Measurements from ENCODE around the gene PAX5. TPM values are rescaled to one million over a fixed set of nuclear protein-coding genes. Genes with fewer than 3 reads are reported as not detected.

Gene PAX5
- total RNA-seq, 1 donor from 2014 or later, result 0.25 TPM

DNA sequence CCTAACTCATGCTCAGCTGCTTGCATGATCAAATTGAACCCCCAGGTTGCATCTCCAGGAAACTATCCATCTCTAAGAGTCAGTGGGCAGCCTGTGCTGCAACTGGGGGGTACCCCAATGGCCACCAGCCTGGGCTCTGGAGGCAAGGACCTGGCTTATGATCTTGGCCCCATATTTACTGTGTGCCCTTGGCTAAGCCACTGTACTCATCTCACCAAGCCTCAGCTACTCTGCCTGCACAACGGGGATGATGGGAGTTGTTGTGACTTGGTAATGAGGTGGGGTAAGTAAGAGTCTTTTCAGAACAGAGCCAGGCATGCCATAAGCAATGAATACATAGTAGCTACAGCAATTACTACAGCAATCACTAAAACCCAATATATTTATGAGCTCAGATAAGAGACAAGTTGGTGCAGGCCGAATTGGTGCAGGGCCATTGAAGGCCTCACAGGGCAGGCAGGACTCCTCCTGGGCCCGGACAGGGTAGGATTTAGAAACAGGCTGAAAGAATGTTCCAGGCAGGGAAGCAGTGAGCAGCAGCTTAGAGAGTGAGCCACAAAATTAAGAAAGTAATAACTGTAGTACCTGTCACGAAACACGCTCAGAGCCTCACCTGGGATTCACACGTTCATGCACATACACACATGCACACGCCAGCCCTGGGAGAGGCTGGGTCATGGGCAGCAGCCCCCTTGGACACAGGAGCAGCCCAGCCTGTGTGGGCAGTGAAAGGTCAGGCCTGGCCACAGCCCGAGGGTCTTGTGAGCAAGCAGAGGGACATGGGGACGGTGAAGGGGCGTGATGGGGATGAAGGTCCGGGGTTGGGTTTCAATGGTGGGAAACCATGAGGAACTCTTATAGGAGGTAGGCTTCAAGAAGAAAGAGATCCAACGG lies 74.1 kb downstream of the PAX5 start:
- Histone ChIP-seq H3K27ac (no peak overlapping the region), H3K36me3 (no peaks in the 10 kb centered on the region), H3K9me3 (no peaks in the 10 kb centered on the region), H3K4me3 (no peak overlapping the region), H3K27me3 (no peaks in the 10 kb centered on the region), H3K4me1 (peaks cover 17% of the 10 kb centered on the region)
- no peak for DNase-seq (ENCODE audit: extremely low spot score in 2 of 2)
- TF ChIP-seq POLR2A (IDR thresholded peaks at IDR 0.05) (no peak), POLR2AphosphoS5 (IDR thresholded peaks at IDR 0.05; ENCODE audit: insufficient read depth in 1 of 2, low read depth in 1 of 2) (no peak)
- TF ChIP-seq, protein P1, sequence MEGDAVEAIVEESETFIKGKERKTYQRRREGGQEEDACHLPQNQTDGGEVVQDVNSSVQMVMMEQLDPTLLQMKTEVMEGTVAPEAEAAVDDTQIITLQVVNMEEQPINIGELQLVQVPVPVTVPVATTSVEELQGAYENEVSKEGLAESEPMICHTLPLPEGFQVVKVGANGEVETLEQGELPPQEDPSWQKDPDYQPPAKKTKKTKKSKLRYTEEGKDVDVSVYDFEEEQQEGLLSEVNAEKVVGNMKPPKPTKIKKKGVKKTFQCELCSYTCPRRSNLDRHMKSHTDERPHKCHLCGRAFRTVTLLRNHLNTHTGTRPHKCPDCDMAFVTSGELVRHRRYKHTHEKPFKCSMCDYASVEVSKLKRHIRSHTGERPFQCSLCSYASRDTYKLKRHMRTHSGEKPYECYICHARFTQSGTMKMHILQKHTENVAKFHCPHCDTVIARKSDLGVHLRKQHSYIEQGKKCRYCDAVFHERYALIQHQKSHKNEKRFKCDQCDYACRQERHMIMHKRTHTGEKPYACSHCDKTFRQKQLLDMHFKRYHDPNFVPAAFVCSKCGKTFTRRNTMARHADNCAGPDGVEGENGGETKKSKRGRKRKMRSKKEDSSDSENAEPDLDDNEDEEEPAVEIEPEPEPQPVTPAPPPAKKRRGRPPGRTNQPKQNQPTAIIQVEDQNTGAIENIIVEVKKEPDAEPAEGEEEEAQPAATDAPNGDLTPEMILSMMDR (IDR thresholded peaks at IDR 0.05), result no peak
- intact Hi-C loops (cut with DNase I), result no loop called here

DNA sequence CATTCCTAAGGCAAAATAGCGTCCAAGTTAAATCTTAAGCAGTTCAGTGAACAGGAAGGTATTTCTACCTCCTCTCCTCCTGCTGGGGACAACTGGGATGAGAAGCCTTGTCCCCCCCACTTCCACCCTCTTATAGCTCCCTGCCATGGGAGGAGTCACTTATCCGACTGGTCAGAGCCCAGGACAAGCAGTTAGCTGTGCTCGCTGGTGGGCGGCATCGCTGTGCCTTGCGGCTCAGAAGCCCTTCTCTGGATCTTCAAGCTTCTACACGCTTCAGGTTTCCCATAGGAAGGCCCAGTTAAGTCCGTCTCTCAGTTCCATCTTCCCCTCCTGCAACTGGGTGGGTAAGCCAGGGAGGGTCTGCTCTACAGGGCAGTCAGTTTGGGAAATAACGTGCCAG lies 77.2 kb downstream of the PAX5 start:
- Histone ChIP-seq H3K27me3 (no peaks in the 10 kb centered on the region), H3K4me1 (peaks cover 14% of the 10 kb centered on the region), H3K4me3 (no peak overlapping the region), H3K9me3 (no peaks in the 10 kb centered on the region), H3K27ac (no peak overlapping the region), H3K36me3 (no peaks in the 10 kb centered on the region)
- intact Hi-C loops (cut with DNase I), result no loop called here
- TF ChIP-seq, protein P1 (IDR thresholded peaks at IDR 0.05), result no peak
- TF ChIP-seq POLR2A (IDR thresholded peaks at IDR 0.05) (no peak), POLR2AphosphoS5 (IDR thresholded peaks at IDR 0.05; ENCODE audit: insufficient read depth in 1 of 2, low read depth in 1 of 2) (no peak)
- DNase-seq (ENCODE audit: extremely low spot score in 2 of 2), result no peak

DNA sequence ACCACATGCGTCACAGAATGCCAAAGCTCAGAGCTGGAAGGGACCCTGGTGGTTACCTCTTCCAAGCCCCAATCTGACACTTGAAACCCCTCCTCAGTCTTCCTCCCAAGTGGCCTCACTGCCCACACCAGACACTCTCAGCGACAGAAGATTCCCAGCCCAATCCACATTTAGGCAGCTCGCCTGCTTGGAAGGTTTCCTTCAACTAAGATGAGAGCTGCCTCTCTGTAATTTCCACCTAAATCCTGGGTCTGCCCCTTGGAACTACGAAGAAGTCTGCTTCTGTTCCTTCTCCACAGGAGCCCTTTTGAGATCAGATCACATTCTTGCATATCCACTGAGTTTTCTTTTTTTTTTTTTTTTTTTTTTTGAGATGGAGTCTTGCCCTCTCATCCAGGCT lies 83.7 kb downstream of the PAX5 start:
- Histone ChIP-seq H3K4me3 (no peak overlapping the region), H3K4me1 (no peaks in the 10 kb centered on the region), H3K36me3 (no peaks in the 10 kb centered on the region), H3K27me3 (no peaks in the 10 kb centered on the region), H3K27ac (no peak overlapping the region), H3K9me3 (no peaks in the 10 kb centered on the region)
- DNase-seq (ENCODE audit: extremely low spot score in 2 of 2), result no peak
- intact Hi-C loops (cut with DNase I), result no loop called here
- TF ChIP-seq POLR2AphosphoS5 (IDR thresholded peaks at IDR 0.05; ENCODE audit: insufficient read depth in 1 of 2, low read depth in 1 of 2), result no peak
- TF ChIP-seq POLR2A (IDR thresholded peaks at IDR 0.05), result no peak
- TF ChIP-seq, protein P1 (IDR thresholded peaks at IDR 0.05), result no peak

DNA sequence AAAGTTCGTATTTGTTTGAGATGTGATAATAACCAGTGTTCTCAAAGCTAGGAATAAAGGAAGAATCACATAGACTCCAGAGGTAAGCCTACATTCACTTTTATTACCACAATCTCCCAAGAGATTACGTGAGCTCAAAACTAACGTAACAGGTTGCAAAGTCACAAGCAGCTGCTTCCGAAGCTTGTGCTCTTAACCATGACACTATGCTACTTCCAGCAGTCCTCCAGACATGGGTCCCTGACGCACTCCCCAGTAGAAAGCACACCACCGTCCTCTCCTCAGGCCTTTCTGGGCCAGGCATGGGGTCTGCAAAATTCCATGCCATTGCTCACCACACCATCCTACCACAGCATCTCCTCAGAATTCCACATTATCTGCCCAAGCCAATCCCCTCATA lies 84.6 kb downstream of the PAX5 start:
- H3K27ac ChIP-seq, result no peak overlapping the region
- intact Hi-C loops (cut with DNase I), result no loop called here
- H3K4me3 ChIP-seq, result no peak overlapping the region
- no peaks in the 10 kb centered on the region for H3K27me3 ChIP-seq
- H3K4me1 ChIP-seq, result no peaks in the 10 kb centered on the region
- H3K9me3 ChIP-seq, result no peaks in the 10 kb centered on the region
- no peak for TF ChIP-seq POLR2A (IDR thresholded peaks at IDR 0.05)
- no peak for TF ChIP-seq POLR2AphosphoS5 (IDR thresholded peaks at IDR 0.05; ENCODE audit: insufficient read depth in 1 of 2, low read depth in 1 of 2)
- TF ChIP-seq, protein P1 (IDR thresholded peaks at IDR 0.05), result no peak
- no peak for DNase-seq (ENCODE audit: extremely low spot score in 2 of 2)
- no peaks in the 10 kb centered on the region for H3K36me3 ChIP-seq

DNA sequence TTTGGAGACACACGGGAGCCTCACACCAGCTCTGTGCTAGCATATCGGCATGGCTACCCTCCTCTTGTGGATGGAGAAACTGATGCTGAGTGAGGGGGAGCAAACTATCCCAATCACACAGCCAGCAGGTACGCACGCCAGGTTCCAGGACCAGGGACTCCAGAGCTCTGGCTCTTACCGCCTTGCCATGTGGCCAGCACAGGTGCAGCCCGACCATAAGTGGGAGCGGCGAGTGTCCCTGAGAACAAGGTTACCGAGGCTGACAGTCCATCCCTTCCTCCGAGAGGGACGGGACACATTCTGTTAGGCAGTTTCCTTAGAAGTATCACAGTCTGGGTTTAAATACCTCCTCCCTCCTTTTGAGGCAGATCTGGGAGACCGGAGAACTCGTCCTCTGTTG lies 86.0 kb downstream of the PAX5 start:
- no peaks in the 10 kb centered on the region for H3K9me3 ChIP-seq
- DNase-seq (ENCODE audit: extremely low spot score in 2 of 2), result no peak
- no peaks in the 10 kb centered on the region for H3K27me3 ChIP-seq
- no peaks in the 10 kb centered on the region for H3K36me3 ChIP-seq
- H3K4me1 ChIP-seq, result no peaks in the 10 kb centered on the region
- H3K27ac ChIP-seq, result no peak overlapping the region
- intact Hi-C loops (cut with DNase I), result no loop called here
- no peak overlapping the region for H3K4me3 ChIP-seq
- TF ChIP-seq, protein P1 (IDR thresholded peaks at IDR 0.05), result no peak
- TF ChIP-seq POLR2A (IDR thresholded peaks at IDR 0.05), result no peak
